Activated CD8-positive, alpha-beta memory T cell treated with anti-CD3 and anti-CD28 coated beads for 4 hours (primary cell): Measurements from ENCODE around the gene VAV2.

Experiments
- DNase-seq, 2 donors: peaks; one replicate each; pipeline ENCODE4 v3.0.0-alpha.2; 2020; ENCODE audit warnings: low read depth in 2 of 2

VAV2 gene

DNA sequence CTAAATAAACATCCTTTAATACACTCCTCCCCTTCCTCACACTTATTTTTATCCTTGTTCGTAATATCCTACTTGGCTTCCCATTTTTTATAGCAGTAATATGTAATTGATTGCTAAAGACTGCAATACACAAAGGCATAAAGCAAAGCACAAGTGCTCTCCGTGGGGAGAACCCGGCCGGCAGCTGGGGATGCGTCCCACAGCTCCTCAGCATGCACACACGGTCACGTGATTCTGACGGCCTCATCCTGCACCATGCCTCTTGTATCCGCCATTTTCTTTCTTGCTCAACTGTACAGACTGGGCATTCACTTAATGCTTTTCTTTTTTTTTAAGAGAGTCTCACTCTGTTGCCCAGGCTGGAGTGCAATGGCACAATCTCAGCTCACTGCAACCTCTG is 36.0 kb upstream of the VAV2 start:
- DNase-seq, result no peak

DNA sequence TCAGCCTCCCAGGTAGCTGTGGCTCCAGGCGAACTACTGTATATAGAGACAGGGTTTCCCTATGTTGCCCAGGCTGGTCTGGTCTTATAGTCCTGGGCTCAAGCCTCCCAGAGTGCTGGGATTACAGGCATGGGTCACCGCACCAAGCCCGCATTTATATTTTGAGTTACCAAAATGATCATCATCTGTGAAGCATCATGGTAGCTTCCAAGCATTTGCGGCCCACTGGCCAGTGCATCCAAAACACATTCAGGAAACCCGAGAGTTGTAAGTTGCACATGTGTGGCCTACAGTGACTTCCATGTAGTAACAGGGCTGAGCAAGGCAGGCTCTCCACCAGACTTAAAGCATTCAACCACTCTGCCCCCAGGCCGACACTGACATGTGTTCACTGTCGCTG is 35.4 kb upstream of the VAV2 start:
- no peak for DNase-seq

DNA sequence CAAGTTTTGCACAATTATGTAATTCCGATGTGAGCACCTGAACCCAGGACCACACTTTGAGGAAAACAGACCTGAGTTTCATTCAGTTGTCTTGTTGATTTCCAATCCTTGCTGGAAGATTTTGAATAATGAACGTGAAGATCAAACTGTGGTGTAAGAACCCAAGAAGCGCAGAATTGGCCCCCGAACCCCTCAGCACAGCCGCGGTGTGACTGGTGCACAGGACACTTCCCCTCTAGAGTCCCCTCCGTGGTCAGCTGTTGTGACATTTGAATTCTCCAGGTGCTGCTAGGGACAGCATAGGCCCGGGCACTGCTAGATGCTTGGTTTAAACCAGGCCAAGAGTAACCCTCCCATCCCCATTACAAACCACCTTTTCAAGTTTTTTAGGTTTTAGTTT is 34.9 kb upstream of the VAV2 start:
- no peak for DNase-seq

DNA sequence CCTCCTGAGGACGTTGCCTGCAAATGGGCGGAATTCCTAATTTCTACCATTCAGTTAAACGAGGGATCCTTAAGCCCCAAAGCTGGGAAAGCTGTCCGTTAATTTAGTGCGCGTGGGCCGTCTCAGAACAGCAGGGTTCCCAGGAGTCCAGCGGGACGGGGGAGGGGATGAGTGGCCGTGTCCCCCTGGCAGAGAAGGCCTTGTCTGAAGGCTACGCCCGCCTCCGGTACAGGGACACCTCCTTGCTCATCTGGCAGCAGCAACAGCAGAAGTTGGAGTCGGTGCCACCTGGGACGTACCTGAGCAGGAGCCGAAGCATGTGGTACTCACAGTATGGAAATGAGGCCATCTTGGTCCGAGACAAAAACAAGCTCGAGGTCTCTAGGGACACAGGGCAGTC is 34.5 kb upstream of the VAV2 start:
- no peak for DNase-seq

- DNase-seq, result peak in 1 of 2 donors; percentile 6
Measured at GRCh38 chr9:134025606-134026541, 33.8 kb upstream of the VAV2 start.

GRCh38 chr9:134024828-134025605 is 32.9 kb upstream of the VAV2 start, which contains the start of gene BRD3OS:
Gene BRD3OS, plus strand, starts transcription at chr9:134025481. Its CDS starts 1,267 bp downstream, at chr9:134026748.
- DNase-seq, result peak; percentile 77 to 88

DNA sequence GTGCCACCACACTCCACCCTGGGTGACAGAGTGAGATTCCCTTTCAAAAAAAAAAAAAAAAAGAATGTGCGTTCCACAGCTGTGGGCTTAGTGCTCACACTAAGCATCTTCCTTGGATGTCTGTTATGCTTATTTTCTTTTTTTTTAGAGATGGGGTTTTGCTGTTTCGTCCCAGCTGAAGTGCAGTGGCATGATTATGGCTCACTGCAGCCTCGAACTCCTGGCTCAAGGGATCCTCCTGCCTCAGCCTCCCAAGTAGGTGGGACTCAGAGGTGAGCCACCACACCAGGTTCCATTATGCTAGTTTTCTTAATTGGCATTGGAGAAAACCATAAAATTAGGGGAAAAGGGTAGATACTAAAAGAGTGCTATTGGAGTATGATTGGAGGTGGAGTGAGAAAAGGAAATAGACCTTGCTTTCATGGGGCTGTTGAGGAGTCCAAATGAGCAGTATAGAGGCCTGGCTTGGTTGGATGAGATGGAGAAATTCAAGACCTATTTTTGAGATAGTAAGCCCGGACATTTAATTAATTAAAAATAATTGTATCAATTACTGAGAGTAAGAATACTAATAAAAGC is 32.2 kb upstream of the VAV2 start:
- DNase-seq, result no peak

DNA sequence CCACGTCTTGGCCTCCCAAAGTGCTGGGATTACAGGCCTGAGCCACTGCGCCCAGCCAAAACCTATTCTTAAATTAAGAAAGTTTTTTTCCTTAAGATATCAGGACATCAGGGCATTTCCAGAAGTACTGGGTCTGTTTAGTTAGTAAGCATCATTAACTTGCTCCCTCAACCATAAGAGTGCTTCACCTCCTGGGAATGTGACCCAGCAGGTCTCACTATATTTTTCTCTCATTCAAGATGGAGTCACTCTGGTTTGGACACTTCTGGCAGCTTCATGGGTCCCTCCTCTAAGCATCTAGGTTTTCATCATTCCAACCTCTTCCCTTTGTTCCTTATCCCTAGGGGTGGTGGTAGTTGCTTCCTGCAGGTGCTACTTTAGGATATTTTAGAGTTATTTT is 22.8 kb upstream of the VAV2 start:
- no peak for DNase-seq

GRCh38 chr9:134011401-134011800 is 19.3 kb upstream of the VAV2 start:
- no peak for DNase-seq

DNA sequence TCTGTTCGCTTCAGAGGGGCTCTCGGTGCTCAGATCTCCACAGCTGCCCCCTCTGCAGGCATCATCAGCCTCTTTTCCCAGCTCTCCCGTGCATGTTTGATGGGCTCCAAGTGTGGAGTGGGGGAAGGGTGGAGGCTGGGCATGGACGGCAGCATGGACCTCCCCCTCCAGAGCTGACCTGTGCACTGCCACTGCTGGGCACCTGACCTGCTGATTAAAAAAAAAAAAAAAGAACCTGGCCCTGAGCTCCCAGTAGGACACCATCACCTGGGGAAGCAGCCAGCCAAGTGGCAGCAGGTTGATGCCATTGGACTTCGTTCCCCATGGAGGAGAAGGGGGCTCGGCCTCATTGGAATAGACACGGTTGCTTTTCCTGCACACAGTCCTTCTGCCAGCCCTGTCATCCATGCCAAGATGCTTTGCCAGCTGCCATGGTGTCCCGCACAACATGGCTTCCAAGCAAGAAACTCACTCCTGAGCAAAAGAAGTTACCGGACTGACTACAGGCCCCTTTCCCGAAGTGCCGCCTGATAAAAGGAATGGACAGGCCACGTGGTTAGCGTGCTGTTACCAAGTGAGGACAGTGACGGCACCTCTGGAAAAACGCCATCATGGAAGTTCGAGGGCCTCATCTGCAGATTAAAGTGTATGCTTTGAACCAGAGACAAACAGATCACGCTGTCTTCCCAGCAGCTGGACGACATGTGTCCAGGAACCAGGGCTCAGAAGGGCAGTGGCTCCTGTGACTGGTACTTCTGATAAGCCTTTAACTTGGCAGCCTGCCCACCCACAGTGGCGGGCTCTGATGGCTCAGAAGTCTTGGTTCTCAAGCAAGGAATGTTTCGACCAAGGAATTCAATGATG is 18.4 kb upstream of the VAV2 start:
- no peak for DNase-seq

- no peak for DNase-seq
Measured at GRCh38 chr9:134007571-134007970, 15.4 kb upstream of the VAV2 start.

GRCh38 chr9:134007150-134007549 is 15.0 kb upstream of the VAV2 start:
- DNase-seq, result no peak

GRCh38 chr9:134005381-134005780 is 13.3 kb upstream of the VAV2 start:
- no peak for DNase-seq

DNA sequence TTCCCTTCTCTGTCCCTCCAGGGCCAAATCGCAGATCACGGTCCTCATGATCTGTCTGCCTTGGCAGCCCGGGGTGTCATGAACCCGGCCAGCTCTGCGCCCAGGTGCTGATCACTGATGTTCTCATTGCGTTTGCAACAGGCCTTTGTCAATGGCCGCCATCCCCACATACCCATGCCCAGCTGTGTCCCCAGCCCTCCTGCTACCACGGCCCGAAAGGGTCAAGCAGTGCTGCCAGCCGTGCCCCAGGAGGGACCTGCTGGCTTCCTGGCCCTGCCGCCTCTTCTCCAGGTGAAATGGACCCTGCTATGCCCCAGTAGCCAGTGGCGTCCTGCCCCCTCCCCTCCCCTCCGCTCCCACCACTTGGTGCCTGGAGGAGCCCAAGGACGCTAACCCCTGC is 12.8 kb upstream of the VAV2 start:
- DNase-seq, result no peak

- DNase-seq, result no peak
Measured at GRCh38 chr9:134004131-134004873, 12.2 kb upstream of the VAV2 start.

DNA sequence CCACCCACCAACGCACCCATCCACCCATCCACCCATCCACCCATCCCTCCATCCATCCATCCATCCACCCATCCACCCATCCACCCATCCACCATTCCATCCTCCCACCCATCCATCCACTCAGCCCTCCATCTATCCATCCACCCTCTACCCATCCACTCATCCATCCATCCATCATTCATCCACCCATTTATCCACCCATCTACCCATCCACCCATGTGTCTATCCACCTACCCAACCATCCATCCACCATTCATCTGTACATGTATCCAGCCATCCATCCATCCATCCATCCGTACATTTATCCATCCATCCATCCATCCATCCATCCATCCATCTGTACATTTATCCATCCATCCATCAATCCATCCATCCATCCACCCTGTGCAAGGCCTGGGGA is 11.1 kb upstream of the VAV2 start:
- no peak for DNase-seq

- DNase-seq, result no peak
Measured at GRCh38 chr9:134002796-134003195, 10.7 kb upstream of the VAV2 start.

DNA sequence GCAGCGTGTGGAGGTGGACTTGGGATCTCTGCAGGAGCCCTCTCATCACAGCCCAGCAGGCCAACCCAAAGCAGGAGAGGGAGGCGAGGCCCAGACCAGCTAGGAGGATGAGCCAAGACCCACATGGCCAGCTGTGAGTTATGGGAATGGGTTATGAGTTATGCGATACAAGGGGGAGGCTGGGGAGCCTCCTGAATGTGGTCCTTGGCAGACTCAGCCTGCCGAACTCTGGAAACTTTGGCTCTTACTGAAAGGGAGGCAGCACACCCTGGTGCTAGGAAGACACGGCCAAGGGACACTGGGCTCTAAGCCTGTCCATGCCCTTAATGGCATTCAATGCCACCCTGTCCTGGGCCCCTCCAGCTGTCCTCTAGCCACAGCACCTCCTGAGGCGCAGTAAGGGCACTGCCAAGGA is 7.7 kb upstream of the VAV2 start:
- no peak for DNase-seq

- DNase-seq, result no peak
Measured at GRCh38 chr9:133998915-133999595, 6.9 kb upstream of the VAV2 start.

DNA sequence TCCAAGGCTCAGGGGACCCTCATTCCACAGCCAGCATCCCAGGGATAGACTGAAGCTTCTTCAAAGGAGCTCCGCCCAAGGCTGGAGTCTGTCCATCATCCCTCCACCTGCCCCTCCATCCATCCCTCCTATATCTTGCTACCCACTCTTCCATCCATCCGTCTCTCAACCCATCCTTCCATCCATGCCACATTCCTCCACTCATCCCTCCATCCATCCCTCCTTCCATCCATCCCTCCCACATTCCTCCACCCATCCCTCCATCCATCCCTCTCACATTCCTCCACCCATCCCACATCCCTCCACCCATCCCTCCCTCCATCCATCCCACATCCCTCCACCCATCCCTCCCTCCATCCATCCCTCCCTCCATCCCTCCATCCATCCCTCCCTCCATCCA is 5.5 kb upstream of the VAV2 start:
- no peak for DNase-seq
